HL-60 (cell line): ENCODE measurements around the gene FHL2.

Source experiments
- GABPA ChIP-seq: IDR thresholded peaks from 2 replicates; pipeline ENCODE4 v1.6.1; 2012; ENCODE audit warnings: low read depth
- POLR2AphosphoS5 ChIP-seq: IDR thresholded peaks from 2 replicates; pipeline ENCODE4 v1.6.1; 2012; ENCODE audit warnings: low read depth
- SPI1 ChIP-seq: IDR thresholded peaks from 2 replicates; pipeline ENCODE4 v1.6.1; 2012; ENCODE audit warnings: low read depth, mild to moderate bottlenecking, borderline replicate concordance
- TF ChIP-seq, protein P1 (sequence below): IDR thresholded peaks from one replicate; pipeline ENCODE4 v1.5.1; 2011; ENCODE audit warnings: low read length, control low read depth, inconsistent platforms; ENCODE audit not compliant: insufficient read depth
- TF ChIP-seq, protein P2 (sequence below): IDR thresholded peaks from 2 replicates; pipeline ENCODE4 v1.6.1; 2012; ENCODE audit warnings: low read depth; ENCODE audit not compliant: insufficient replicate concordance

DNA sequence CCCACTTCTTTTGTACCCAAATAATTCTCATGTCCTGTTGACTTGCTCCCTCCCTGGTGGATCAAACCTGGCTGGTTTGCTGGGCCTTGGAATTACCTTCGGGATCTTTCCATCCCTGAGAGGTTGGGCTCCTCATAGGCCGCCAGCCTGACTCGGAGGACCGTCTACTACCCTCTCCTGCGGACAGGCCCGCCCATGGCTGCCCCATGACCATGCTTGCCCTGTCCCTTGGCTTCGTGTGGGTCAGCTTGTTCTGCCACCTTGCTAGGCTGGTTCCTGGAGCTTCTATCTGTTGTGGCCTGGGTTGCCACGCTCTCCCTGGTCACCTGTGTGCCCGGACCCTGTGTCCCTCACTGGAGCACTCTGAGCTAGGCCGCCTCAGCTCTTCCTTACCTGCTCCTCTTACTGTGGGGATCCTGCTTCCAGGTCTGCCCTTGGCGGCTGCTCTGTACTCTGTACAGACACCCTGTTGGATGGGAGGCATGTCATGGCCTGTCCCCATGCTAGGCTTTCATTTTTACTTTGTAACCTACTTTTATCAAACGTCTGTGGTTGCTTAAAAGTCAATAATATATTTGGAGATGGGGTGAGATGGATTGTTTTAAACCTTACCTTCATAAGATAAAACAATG, 29.7 kb upstream of the FHL2 start:
- TF ChIP-seq, protein P1, sequence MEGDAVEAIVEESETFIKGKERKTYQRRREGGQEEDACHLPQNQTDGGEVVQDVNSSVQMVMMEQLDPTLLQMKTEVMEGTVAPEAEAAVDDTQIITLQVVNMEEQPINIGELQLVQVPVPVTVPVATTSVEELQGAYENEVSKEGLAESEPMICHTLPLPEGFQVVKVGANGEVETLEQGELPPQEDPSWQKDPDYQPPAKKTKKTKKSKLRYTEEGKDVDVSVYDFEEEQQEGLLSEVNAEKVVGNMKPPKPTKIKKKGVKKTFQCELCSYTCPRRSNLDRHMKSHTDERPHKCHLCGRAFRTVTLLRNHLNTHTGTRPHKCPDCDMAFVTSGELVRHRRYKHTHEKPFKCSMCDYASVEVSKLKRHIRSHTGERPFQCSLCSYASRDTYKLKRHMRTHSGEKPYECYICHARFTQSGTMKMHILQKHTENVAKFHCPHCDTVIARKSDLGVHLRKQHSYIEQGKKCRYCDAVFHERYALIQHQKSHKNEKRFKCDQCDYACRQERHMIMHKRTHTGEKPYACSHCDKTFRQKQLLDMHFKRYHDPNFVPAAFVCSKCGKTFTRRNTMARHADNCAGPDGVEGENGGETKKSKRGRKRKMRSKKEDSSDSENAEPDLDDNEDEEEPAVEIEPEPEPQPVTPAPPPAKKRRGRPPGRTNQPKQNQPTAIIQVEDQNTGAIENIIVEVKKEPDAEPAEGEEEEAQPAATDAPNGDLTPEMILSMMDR: no peak
- TF ChIP-seq, protein P2, sequence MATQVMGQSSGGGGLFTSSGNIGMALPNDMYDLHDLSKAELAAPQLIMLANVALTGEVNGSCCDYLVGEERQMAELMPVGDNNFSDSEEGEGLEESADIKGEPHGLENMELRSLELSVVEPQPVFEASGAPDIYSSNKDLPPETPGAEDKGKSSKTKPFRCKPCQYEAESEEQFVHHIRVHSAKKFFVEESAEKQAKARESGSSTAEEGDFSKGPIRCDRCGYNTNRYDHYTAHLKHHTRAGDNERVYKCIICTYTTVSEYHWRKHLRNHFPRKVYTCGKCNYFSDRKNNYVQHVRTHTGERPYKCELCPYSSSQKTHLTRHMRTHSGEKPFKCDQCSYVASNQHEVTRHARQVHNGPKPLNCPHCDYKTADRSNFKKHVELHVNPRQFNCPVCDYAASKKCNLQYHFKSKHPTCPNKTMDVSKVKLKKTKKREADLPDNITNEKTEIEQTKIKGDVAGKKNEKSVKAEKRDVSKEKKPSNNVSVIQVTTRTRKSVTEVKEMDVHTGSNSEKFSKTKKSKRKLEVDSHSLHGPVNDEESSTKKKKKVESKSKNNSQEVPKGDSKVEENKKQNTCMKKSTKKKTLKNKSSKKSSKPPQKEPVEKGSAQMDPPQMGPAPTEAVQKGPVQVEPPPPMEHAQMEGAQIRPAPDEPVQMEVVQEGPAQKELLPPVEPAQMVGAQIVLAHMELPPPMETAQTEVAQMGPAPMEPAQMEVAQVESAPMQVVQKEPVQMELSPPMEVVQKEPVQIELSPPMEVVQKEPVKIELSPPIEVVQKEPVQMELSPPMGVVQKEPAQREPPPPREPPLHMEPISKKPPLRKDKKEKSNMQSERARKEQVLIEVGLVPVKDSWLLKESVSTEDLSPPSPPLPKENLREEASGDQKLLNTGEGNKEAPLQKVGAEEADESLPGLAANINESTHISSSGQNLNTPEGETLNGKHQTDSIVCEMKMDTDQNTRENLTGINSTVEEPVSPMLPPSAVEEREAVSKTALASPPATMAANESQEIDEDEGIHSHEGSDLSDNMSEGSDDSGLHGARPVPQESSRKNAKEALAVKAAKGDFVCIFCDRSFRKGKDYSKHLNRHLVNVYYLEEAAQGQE: no peak
- TF ChIP-seq POLR2AphosphoS5 (no peak), GABPA (no peak), SPI1 (no peak)
